Activated T-helper 2 cell treated with anti-CD3 and anti-CD28 coated beads, Interferon-gamma antibody, Interleukin-2, Interleukin-4, amounts not matched to agents 10 μg/mL and 5 μg/mL and 100 μg/mL, durations not matched to agents 14 hours and 24 hours and 36 hours (primary cell): ENCODE data around the gene PMS1. TPM values are rescaled to one million over a fixed set of nuclear protein-coding genes. Genes with fewer than 3 reads are reported as not detected.
"Not testable (repeated sequence)": the region's sequence is repeated elsewhere in the genome, so short reads cannot be mapped to it uniquely, and the experiment has no call there.

Experiments
- DNase-seq: peaks from one replicate; pipeline ENCODE4 v3.0.0; 2021; ENCODE audit warnings: low spot score
- H3K27ac Mint-ChIP-seq: one replicate; pipeline ENCODE4 v1.8.0; 2021; ENCODE audit warnings: mixed read lengths
- H3K27me3 Mint-ChIP-seq: one replicate; pipeline ENCODE4 v1.8.0; 2021; ENCODE audit warnings: low read depth, mixed read lengths
- H3K36me3 Mint-ChIP-seq: one replicate; pipeline ENCODE4 v1.8.0; 2021; ENCODE audit warnings: low read depth, mixed read lengths
- H3K4me1 Mint-ChIP-seq: one replicate; pipeline ENCODE4 v1.8.0; 2021; ENCODE audit warnings: low read depth, mixed read lengths
- H3K4me3 Mint-ChIP-seq: one replicate; pipeline ENCODE4 v1.8.0; 2021; ENCODE audit warnings: low read depth, mild to moderate bottlenecking, moderate library complexity, mixed read lengths
- H3K9me3 Mint-ChIP-seq: one replicate; pipeline ENCODE4 v1.8.0; 2021; ENCODE audit warnings: mixed read lengths
- intact Hi-C: fragments of 100-400 bp; cut with micrococcal nuclease; formaldehyde crosslinking; loops from one replicate; pipeline ENCODE4 v1.15.1; 2023
- total RNA-seq: library from RNA; stranded (reverse); gene quantifications from 2 replicates; pipeline ENCODE4 v1.2.3, GENCODE V29; 2022

The PMS1 gene
- total RNA-seq, 1 donor from 2014 or later, result 57.0 TPM

- intact Hi-C loops, result no loop called here
- peaks cover 30% of the 10 kb centered on the region for H3K36me3 Mint-ChIP-seq
These were observed 40.6 kb downstream of the PMS1 start for GRCh38 chr2:189824694-189825396.

GRCh38 chr2:189826039-189826438, 41.8 kb downstream of the PMS1 start:
- H3K4me1 Mint-ChIP-seq, result peaks cover 12% of the 10 kb centered on the region
- no peak for DNase-seq
- intact Hi-C loops, result no loop called here
- H3K27ac Mint-ChIP-seq, result no peak overlapping the region
- H3K4me3 Mint-ChIP-seq, result no peak overlapping the region
- H3K36me3 Mint-ChIP-seq, result peaks cover 26% of the 10 kb centered on the region
- no peaks in the 10 kb centered on the region for H3K9me3 Mint-ChIP-seq
- H3K27me3 Mint-ChIP-seq, result no peaks in the 10 kb centered on the region

More at GRCh38 chr2:189824694-189825396, 40.6 kb downstream of the PMS1 start:
- DNase-seq, result no peak
- Mint-ChIP-seq H3K27ac (no peak overlapping the region), H3K9me3 (no peaks in the 10 kb centered on the region), H3K27me3 (no peaks in the 10 kb centered on the region), H3K4me1 (peaks cover 7% of the 10 kb centered on the region), H3K4me3 (no peak overlapping the region)

GRCh38 chr2:189829102-189829833, 45.0 kb downstream of the PMS1 start:
- intact Hi-C loops, result no loop called here
- Mint-ChIP-seq H3K4me3 (no peak overlapping the region), H3K4me1 (peaks cover 12% of the 10 kb centered on the region), H3K36me3 (peaks cover 22% of the 10 kb centered on the region), H3K27me3 (no peaks in the 10 kb centered on the region), H3K9me3 (no peaks in the 10 kb centered on the region), H3K27ac (no peak overlapping the region)
- no peak for DNase-seq

- H3K4me1 Mint-ChIP-seq, result peaks cover 12% of the 10 kb centered on the region
- intact Hi-C loops, result no loop called here
- no peak overlapping the region for H3K4me3 Mint-ChIP-seq
- peaks cover 22% of the 10 kb centered on the region for H3K36me3 Mint-ChIP-seq
- H3K27ac Mint-ChIP-seq, result no peak overlapping the region
- no peaks in the 10 kb centered on the region for H3K9me3 Mint-ChIP-seq
- H3K27me3 Mint-ChIP-seq, result no peaks in the 10 kb centered on the region
- DNase-seq, result no peak
These were observed 46.3 kb downstream of the PMS1 start for GRCh38 chr2:189830510-189830909.

- Mint-ChIP-seq H3K4me3 (no peak overlapping the region), H3K9me3 (no peaks in the 10 kb centered on the region), H3K27ac (no peak overlapping the region), H3K36me3 (peaks cover 27% of the 10 kb centered on the region), H3K4me1 (peaks cover 19% of the 10 kb centered on the region), H3K27me3 (no peaks in the 10 kb centered on the region)
- intact Hi-C loops, result no loop called here
- no peak for DNase-seq
These were observed 49.8 kb downstream of the PMS1 start for GRCh38 chr2:189834059-189834458.

GRCh38 chr2:189834642-189835041, 50.4 kb downstream of the PMS1 start:
- peaks cover 17% of the 10 kb centered on the region for H3K4me1 Mint-ChIP-seq
- H3K27me3 Mint-ChIP-seq, DNase-seq: not testable (repeated sequence)

GRCh38 chr2:189835855-189836558, 51.8 kb downstream of the PMS1 start:
- peaks cover 11% of the 10 kb centered on the region for H3K4me1 Mint-ChIP-seq
- H3K9me3 Mint-ChIP-seq, result no peaks in the 10 kb centered on the region
- intact Hi-C loops, result no loop called here

More at GRCh38 chr2:189834642-189835041, 50.4 kb downstream of the PMS1 start:
- intact Hi-C loops, H3K27ac Mint-ChIP-seq, H3K4me3 Mint-ChIP-seq, H3K9me3 Mint-ChIP-seq: not testable (repeated sequence)
- peaks cover 23% of the 10 kb centered on the region for H3K36me3 Mint-ChIP-seq

GRCh38 chr2:189836644-189837043, 52.4 kb downstream of the PMS1 start:
- H3K27ac Mint-ChIP-seq, result no peak overlapping the region
- H3K4me1 Mint-ChIP-seq, result peaks cover 17% of the 10 kb centered on the region
- H3K27me3 Mint-ChIP-seq, result no peaks in the 10 kb centered on the region
- H3K9me3 Mint-ChIP-seq, result no peaks in the 10 kb centered on the region
- no peak overlapping the region for H3K4me3 Mint-ChIP-seq
- intact Hi-C loops, result no loop called here
- DNase-seq, result no peak
- peaks cover 23% of the 10 kb centered on the region for H3K36me3 Mint-ChIP-seq

More at GRCh38 chr2:189835855-189836558, 51.8 kb downstream of the PMS1 start:
- Mint-ChIP-seq H3K27me3 (no peaks in the 10 kb centered on the region), H3K4me3 (no peak overlapping the region), H3K27ac (no peak overlapping the region), H3K36me3 (peaks cover 17% of the 10 kb centered on the region)
- no peak for DNase-seq

- Mint-ChIP-seq H3K9me3 (no peaks in the 10 kb centered on the region), H3K36me3 (peaks cover 26% of the 10 kb centered on the region)
- no peak for DNase-seq
These were observed 53.1 kb downstream of the PMS1 start for GRCh38 chr2:189837326-189837725.

GRCh38 chr2:189841019-189841418, 56.8 kb downstream of the PMS1 start:
- intact Hi-C loops, result no loop called here
- Mint-ChIP-seq H3K4me3 (no peak overlapping the region), H3K27ac (no peak overlapping the region), H3K4me1 (peaks cover 20% of the 10 kb centered on the region), H3K27me3 (no peaks in the 10 kb centered on the region), H3K9me3 (no peaks in the 10 kb centered on the region), H3K36me3 (peaks cover 43% of the 10 kb centered on the region)
- DNase-seq, result no peak

More at GRCh38 chr2:189837326-189837725, 53.1 kb downstream of the PMS1 start:
- Mint-ChIP-seq H3K4me1 (peaks cover 22% of the 10 kb centered on the region), H3K4me3 (no peak overlapping the region), H3K27me3 (no peaks in the 10 kb centered on the region), H3K27ac (no peak overlapping the region)
- intact Hi-C loops, result no loop called here

GRCh38 chr2:189848276-189848675, 64.0 kb downstream of the PMS1 start:
- intact Hi-C loops, result no loop called here
- Mint-ChIP-seq H3K4me1 (no peaks in the 10 kb centered on the region), H3K4me3 (no peak overlapping the region), H3K36me3 (peaks cover 37% of the 10 kb centered on the region), H3K27ac (no peak overlapping the region), H3K27me3 (no peaks in the 10 kb centered on the region), H3K9me3 (no peaks in the 10 kb centered on the region)
- no peak for DNase-seq

GRCh38 chr2:189849550-189849949, 65.3 kb downstream of the PMS1 start:
- Mint-ChIP-seq H3K27me3 (no peaks in the 10 kb centered on the region), H3K4me1 (peaks cover 2% of the 10 kb centered on the region), H3K36me3 (peaks cover 38% of the 10 kb centered on the region), H3K9me3 (no peaks in the 10 kb centered on the region), H3K27ac (no peak overlapping the region), H3K4me3 (no peak overlapping the region)
- DNase-seq, result no peak
- intact Hi-C loops, result no loop called here
